ENCODE results near the gene ZNF48. TPM values are rescaled to one million over a fixed set of nuclear protein-coding genes. Genes with fewer than 3 reads are reported as not detected.
A peak's percentile ranks its signal among the peaks of the same experiment; 100 is the strongest.

The ZNF48 gene
- total RNA-seq, 8 experiments from 2014 or later = 2.2 to 49.5 (median 18.4) TPM

GRCh38 chr16:30354423-30355143, 40.6 kb upstream of the ZNF48 start:
- in situ Hi-C loops (cut with MboI; ENCODE audit: low pct_unique_long_range_greater_than_20kb in 2 of 9, low sequenced_read_pairs in 9 of 9, unreplicated experiment in 9 of 9) = no loop called here
- H3K27ac ChIP-seq = peak overlapping the region; percentile 92 to 94
- peak overlapping the region; percentile 79 to 99 (median 88) for H3K4me3 ChIP-seq
- 0 to 4% (median 0%) methylated on average over 1 to 6 of the region's 36 CpGs; no CpG with 5 or more reads in 4 of the 10 experiments for WGBS, 10 experiments
- ATAC-seq (replicated peaks in 6 of 8) = peak; percentile 26 to 58 (median 40)
- peaks cover 10 to 14% of the 10 kb centered on the region in 2 donors for H3K4me1 ChIP-seq (replicated peaks in 1 of 2)

GRCh38 chr16:30355144-30355953, 39.9 kb upstream of the ZNF48 start, which contains the start of gene CD2BP2:
Gene CD2BP2, minus strand, starts transcription at chr16:30355308. Its CDS starts 627 bp downstream, at chr16:30354681.
- H3K4me1 ChIP-seq (replicated peaks in 1 of 2) = peaks cover 10 to 14% of the 10 kb centered on the region in 2 donors
- in situ Hi-C loops (cut with MboI; ENCODE audit: low pct_unique_long_range_greater_than_20kb in 2 of 9, low sequenced_read_pairs in 9 of 9, unreplicated experiment in 9 of 9) = no loop called here
- H3K4me3 ChIP-seq = peak within 1 kb of the TSS; percentile 79 to 99 (median 88)
- H3K27ac ChIP-seq = peak within 1 kb of the TSS; percentile 92 to 94
- 0 to 2% (median 0%) methylated on average over 1 to 21 of the region's 45 CpGs; no CpG with 5 or more reads in 3 of the 10 experiments for WGBS, 10 experiments
- ATAC-seq (replicated peaks in 6 of 8) = peak; percentile 86 to 96 (median 92)

- Histone ChIP-seq H3K27ac (peak overlapping the region; percentile 90 to 94), H3K4me1 (replicated peaks in 1 of 2) (peaks cover 10 to 14% of the 10 kb centered on the region in 2 donors), H3K4me3 (peak overlapping the region; percentile 79 to 99 (median 88))
- ATAC-seq (replicated peaks in 6 of 8) = no peak
- in situ Hi-C loops (cut with MboI; ENCODE audit: low pct_unique_long_range_greater_than_20kb in 2 of 9, low sequenced_read_pairs in 9 of 9, unreplicated experiment in 9 of 9) = no loop called here
- 0 to 60% (median 50%) methylated on average over 1 to 3 of the region's 7 CpGs; no CpG with 5 or more reads in 6 of the 10 experiments for whole genome bisulfite sequencing, 10 experiments
These were observed 39.3 kb upstream of the ZNF48 start for GRCh38 chr16:30355954-30356308.

GRCh38 chr16:30356401-30357084, 38.7 kb upstream of the ZNF48 start:
- WGBS, 10 experiments = 28 to 88% (median 75%) methylated on average over 2 to 3 of the region's 12 CpGs; no CpG with 5 or more reads in 7 of the 10 experiments
- Histone ChIP-seq H3K4me1 (replicated peaks in 1 of 2) (peaks cover 10 to 14% of the 10 kb centered on the region in 2 donors), H3K4me3 (peak overlapping the region in 4 of 5 donors; percentile 79 to 99 (median 87)), H3K27ac (peak overlapping the region in 1 of 2 donors; percentile 90)
- no peak for ATAC-seq (replicated peaks in 6 of 8)
- in situ Hi-C loops (cut with MboI; ENCODE audit: low pct_unique_long_range_greater_than_20kb in 2 of 9, low sequenced_read_pairs in 9 of 9, unreplicated experiment in 9 of 9) = no loop called here

GRCh38 chr16:30357085-30357714, 38.0 kb upstream of the ZNF48 start:
- in situ Hi-C loops (cut with MboI; ENCODE audit: low pct_unique_long_range_greater_than_20kb in 2 of 9, low sequenced_read_pairs in 9 of 9, unreplicated experiment in 9 of 9) = no loop called here
- Histone ChIP-seq H3K4me1 (replicated peaks in 1 of 2) (peaks cover 10 to 14% of the 10 kb centered on the region in 2 donors), H3K27ac (no peak overlapping the region), H3K4me3 (no peak overlapping the region)
- WGBS, 10 experiments = 78 to 100% (median 80%) methylated on average over 1 to 3 of the region's 5 CpGs; no CpG with 5 or more reads in 7 of the 10 experiments
- ATAC-seq (replicated peaks in 6 of 8) = no peak

- WGBS, 10 experiments = 30 to 93% (median 82%) methylated on average over 2 to 11 of the region's 37 CpGs; no CpG with 5 or more reads in 4 of the 10 experiments
- Histone ChIP-seq H3K4me3 (no peak overlapping the region), H3K27ac (no peak overlapping the region), H3K4me1 (replicated peaks in 1 of 2) (peaks cover 10 to 14% of the 10 kb centered on the region in 2 donors)
- in situ Hi-C loops (cut with MboI; ENCODE audit: low pct_unique_long_range_greater_than_20kb in 2 of 9, low sequenced_read_pairs in 9 of 9, unreplicated experiment in 9 of 9) = no loop called here
- no peak for ATAC-seq (replicated peaks in 6 of 8)
These were observed 37.3 kb upstream of the ZNF48 start for GRCh38 chr16:30357715-30358576.

GRCh38 chr16:30358577-30358936, 36.7 kb upstream of the ZNF48 start:
- H3K4me1 ChIP-seq (replicated peaks in 1 of 2) = peaks cover 10 to 14% of the 10 kb centered on the region in 2 donors
- in situ Hi-C loops (cut with MboI; ENCODE audit: low pct_unique_long_range_greater_than_20kb in 2 of 9, low sequenced_read_pairs in 9 of 9, unreplicated experiment in 9 of 9) = no loop called here
- H3K4me3 ChIP-seq = no peak overlapping the region
- no peak overlapping the region for H3K27ac ChIP-seq
- ATAC-seq (replicated peaks in 6 of 8) = no peak
- WGBS, 10 experiments = 77 to 100% (median 88%) methylated on average over 1 to 5 of the region's 9 CpGs; no CpG with 5 or more reads in 5 of the 10 experiments

GRCh38 chr16:30358990-30359870, 36.0 kb upstream of the ZNF48 start:
- Histone ChIP-seq H3K4me1 (replicated peaks in 1 of 2) (peaks cover 5 to 11% of the 10 kb centered on the region in 2 donors), H3K27ac (no peak overlapping the region), H3K4me3 (no peak overlapping the region)
- no peak for ATAC-seq (replicated peaks in 6 of 8)
- WGBS, 10 experiments = 78 to 92% (median 83%) methylated on average over 1 to 9 of the region's 28 CpGs; no CpG with 5 or more reads in 4 of the 10 experiments
- in situ Hi-C loops (cut with MboI; ENCODE audit: low pct_unique_long_range_greater_than_20kb in 2 of 9, low sequenced_read_pairs in 9 of 9, unreplicated experiment in 9 of 9) = no loop called here

GRCh38 chr16:30359871-30360170, 35.4 kb upstream of the ZNF48 start:
- no peak for ATAC-seq (replicated peaks in 6 of 8)
- 60 to 100% (median 73%) methylated on average over 1 to 6 of the region's 6 CpGs; no CpG with 5 or more reads in 6 of the 10 experiments for WGBS, 10 experiments
- Histone ChIP-seq H3K4me3 (no peak overlapping the region), H3K27ac (no peak overlapping the region), H3K4me1 (replicated peaks in 1 of 2) (peaks cover 4 to 9% of the 10 kb centered on the region in 2 donors)
- in situ Hi-C loops (cut with MboI; ENCODE audit: low pct_unique_long_range_greater_than_20kb in 2 of 9, low sequenced_read_pairs in 9 of 9, unreplicated experiment in 9 of 9) = no loop called here

- no peak for ATAC-seq (replicated peaks in 6 of 8)
- Histone ChIP-seq H3K27ac (no peak overlapping the region), H3K4me1 (replicated peaks in 1 of 2) (peaks cover 3 to 6% of the 10 kb centered on the region in 2 donors), H3K4me3 (no peak overlapping the region)
- WGBS, 10 experiments = 89 to 100% (median 95%) methylated on average over 1 to 3 of the region's 7 CpGs; no CpG with 5 or more reads in 4 of the 10 experiments
- in situ Hi-C loops (cut with MboI; ENCODE audit: low pct_unique_long_range_greater_than_20kb in 2 of 9, low sequenced_read_pairs in 9 of 9, unreplicated experiment in 9 of 9) = no loop called here
These were observed 34.0 kb upstream of the ZNF48 start for GRCh38 chr16:30361180-30361579.

- Histone ChIP-seq H3K4me3 (no peak overlapping the region), H3K27ac (no peak overlapping the region), H3K4me1 (replicated peaks in 1 of 2) (peaks cover 7 to 11% of the 10 kb centered on the region in 2 donors)
- ATAC-seq (replicated peaks in 6 of 8) = no peak
- 86 to 100% (median 93%) methylated on average over 1 to 7 of the region's 10 CpGs; no CpG with 5 or more reads in 6 of the 10 experiments for whole genome bisulfite sequencing, 10 experiments
- in situ Hi-C loops (cut with MboI; ENCODE audit: low pct_unique_long_range_greater_than_20kb in 2 of 9, low sequenced_read_pairs in 9 of 9, unreplicated experiment in 9 of 9) = no loop called here
These were observed 30.0 kb upstream of the ZNF48 start for GRCh38 chr16:30365200-30365599.

All from motor neuron (in vitro differentiated cells).